Gastrocnemius medialis (tissue), 4 donors: ENCODE measurements around the gene GNG13. TPM values are rescaled to one million over a fixed set of nuclear protein-coding genes. Genes with fewer than 3 reads are reported as not detected.

Experiments used
- ATAC-seq, 2 donors: fragments of 150-250 bp; one replicate each; pipeline ENCODE4 v1.9.1; 2016
- DNase-seq, 2 donors: peaks; one replicate each; pipeline ENCODE4 v3.0.0-alpha.2; 2019
- H3K27ac ChIP-seq, 4 donors: fragments of 200-600 bp; sonication (generic); 1 replicate in 1 of 4; 2 replicates in 3 of 4; pipeline ENCODE4 v1.5.1; 2016 to 2018; ENCODE audit warnings: mild to moderate bottlenecking in 2 of 4, moderate library complexity in 1 of 4
- H3K27me3 ChIP-seq, 3 donors: fragments of 200-600 bp; sonication (generic) in 2 of 3; 1 replicate in 1 of 3; 2 replicates in 2 of 3; pipeline versions ENCODE4 v1.5.1 to v1.6.0; 2016 to 2019; ENCODE audit warnings: mild to moderate bottlenecking in 1 of 3, moderate library complexity in 1 of 3
- H3K36me3 ChIP-seq, 2 donors: fragments of 200-600 bp; sonication (generic) in 1 of 2; one replicate each; pipeline ENCODE4 v1.5.1; 2017 to 2018
- H3K4me1 ChIP-seq, 2 donors: fragments of 200-600 bp; sonication (generic) in 1 of 2; one replicate each; pipeline ENCODE4 v1.5.1; 2016 to 2017; ENCODE audit warnings: mild to moderate bottlenecking in 2 of 2
- H3K4me3 ChIP-seq, 4 donors: fragments of 200-600 bp; sonication (generic) in 3 of 4; 1 replicate in 1 of 4; 2 replicates in 3 of 4; pipeline ENCODE4 v1.5.1; 2016 to 2019; ENCODE audit warnings: mild to moderate bottlenecking in 2 of 4
- H3K9me3 ChIP-seq, 3 donors: fragments of 200-600 bp; sonication (generic) in 2 of 3; 1 replicate in 1 of 3; 2 replicates in 2 of 3; pipeline ENCODE4 v1.5.1; 2016 to 2019
- POLR2A ChIP-seq, 2 donors: fragments of 450-650 bp; IDR thresholded peaks; one replicate each; pipeline ENCODE4 v1.6.1; 2017; ENCODE audit warnings: antibody characterized with exemption in 2 of 2, mild to moderate bottlenecking in 2 of 2, moderate library complexity in 2 of 2
- in situ Hi-C, 4 donors: fragments of 200-750 bp; cut with MboI; loops; one replicate each; pipeline versions ENCODE4 v1.15.0 to v1.8.0; 2017; ENCODE audit warnings: low sequenced_read_pairs in 4 of 4
- intact Hi-C: fragments of 100-400 bp; cut with DNase I; formaldehyde crosslinking; loops from one replicate; pipeline ENCODE4 v1.15.1; 2023; ENCODE audit warnings: low total_unique reads
- total RNA-seq, 4 donors: library from RNA; depleted of rRNA; stranded (reverse); fragments of >200 nt; gene quantifications; one replicate each; pipeline versions ENCODE4 v1.1.0 to v1.2.3, GENCODE V29; 2016
- TF ChIP-seq, protein P1 (sequence below), 5 experiments: fragments of 450-650 bp in 3 of 5; fragments of 200-600 bp in 2 of 5; sonication (generic) in 2 of 5; IDR thresholded peaks in 4 of 5; conservative IDR thresholded peaks in 1 of 5; 1 replicate in 4 of 5; 2 replicates in 1 of 5; pipeline ENCODE4 v1.5.1; 2016 to 2019; ENCODE audit warnings: antibody characterized with exemption in 5 of 5, mild to moderate bottlenecking in 3 of 5, moderate library complexity in 3 of 5

The GNG13 gene
- total RNA-seq, 4 donors from 2014 or later = not detected

- ATAC-seq (no peak), DNase-seq (no peak)
- H3K36me3 ChIP-seq = no peaks in the 10 kb centered on the region
- no peaks in the 10 kb centered on the region for H3K4me1 ChIP-seq
- intact Hi-C loops (no loop called here), in situ Hi-C loops (no loop called here)
- no peaks in the 10 kb centered on the region for H3K9me3 ChIP-seq
- no peak for TF ChIP-seq POLR2A (IDR thresholded peaks at IDR 0.05)
- TF ChIP-seq, protein P1, sequence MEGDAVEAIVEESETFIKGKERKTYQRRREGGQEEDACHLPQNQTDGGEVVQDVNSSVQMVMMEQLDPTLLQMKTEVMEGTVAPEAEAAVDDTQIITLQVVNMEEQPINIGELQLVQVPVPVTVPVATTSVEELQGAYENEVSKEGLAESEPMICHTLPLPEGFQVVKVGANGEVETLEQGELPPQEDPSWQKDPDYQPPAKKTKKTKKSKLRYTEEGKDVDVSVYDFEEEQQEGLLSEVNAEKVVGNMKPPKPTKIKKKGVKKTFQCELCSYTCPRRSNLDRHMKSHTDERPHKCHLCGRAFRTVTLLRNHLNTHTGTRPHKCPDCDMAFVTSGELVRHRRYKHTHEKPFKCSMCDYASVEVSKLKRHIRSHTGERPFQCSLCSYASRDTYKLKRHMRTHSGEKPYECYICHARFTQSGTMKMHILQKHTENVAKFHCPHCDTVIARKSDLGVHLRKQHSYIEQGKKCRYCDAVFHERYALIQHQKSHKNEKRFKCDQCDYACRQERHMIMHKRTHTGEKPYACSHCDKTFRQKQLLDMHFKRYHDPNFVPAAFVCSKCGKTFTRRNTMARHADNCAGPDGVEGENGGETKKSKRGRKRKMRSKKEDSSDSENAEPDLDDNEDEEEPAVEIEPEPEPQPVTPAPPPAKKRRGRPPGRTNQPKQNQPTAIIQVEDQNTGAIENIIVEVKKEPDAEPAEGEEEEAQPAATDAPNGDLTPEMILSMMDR (IDR thresholded peaks at IDR 0.05 in 4 of 5, conservative IDR thresholded peaks at IDR 0.05 in 1 of 5) = no peak
- no peak overlapping the region for H3K27ac ChIP-seq
- no peak overlapping the region for H3K4me3 ChIP-seq
- peaks cover 6 to 27% (median 9%) of the 10 kb centered on the region in 3 donors for H3K27me3 ChIP-seq
These were observed 34.3 kb downstream of the GNG13 start for GRCh38 chr16:766008-766819.

DNA sequence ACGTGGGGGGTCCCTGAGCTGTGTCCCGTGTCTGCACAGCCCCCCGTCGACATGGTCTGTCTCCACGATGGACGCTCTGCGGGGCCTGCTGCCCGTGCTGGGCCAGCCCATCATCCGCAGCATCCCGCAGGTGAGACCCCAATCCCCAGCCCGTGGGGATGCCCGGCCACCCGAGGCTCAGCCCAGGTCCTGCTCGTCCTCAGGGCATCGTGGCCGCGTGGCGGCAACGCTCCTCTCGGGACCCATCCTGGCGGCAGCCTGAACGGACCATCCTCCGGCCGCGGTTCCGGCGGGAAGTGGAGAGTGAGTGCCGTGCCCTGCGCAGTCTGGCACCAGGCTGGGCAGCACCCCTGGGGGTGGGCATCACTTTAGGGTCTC, 35.1 kb downstream of the GNG13 start:
- in situ Hi-C loops = no loop called here
- no peak overlapping the region for H3K27ac ChIP-seq
- DNase-seq (no peak), ATAC-seq (no peak)
- no peak overlapping the region for H3K4me3 ChIP-seq
- H3K4me1 ChIP-seq = no peaks in the 10 kb centered on the region
- no peak for TF ChIP-seq POLR2A (IDR thresholded peaks at IDR 0.05)
- intact Hi-C loops = no loop called here
- H3K36me3 ChIP-seq = no peaks in the 10 kb centered on the region
- H3K27me3 ChIP-seq = peaks cover 6 to 27% (median 15%) of the 10 kb centered on the region in 3 donors
- no peaks in the 10 kb centered on the region for H3K9me3 ChIP-seq

DNA sequence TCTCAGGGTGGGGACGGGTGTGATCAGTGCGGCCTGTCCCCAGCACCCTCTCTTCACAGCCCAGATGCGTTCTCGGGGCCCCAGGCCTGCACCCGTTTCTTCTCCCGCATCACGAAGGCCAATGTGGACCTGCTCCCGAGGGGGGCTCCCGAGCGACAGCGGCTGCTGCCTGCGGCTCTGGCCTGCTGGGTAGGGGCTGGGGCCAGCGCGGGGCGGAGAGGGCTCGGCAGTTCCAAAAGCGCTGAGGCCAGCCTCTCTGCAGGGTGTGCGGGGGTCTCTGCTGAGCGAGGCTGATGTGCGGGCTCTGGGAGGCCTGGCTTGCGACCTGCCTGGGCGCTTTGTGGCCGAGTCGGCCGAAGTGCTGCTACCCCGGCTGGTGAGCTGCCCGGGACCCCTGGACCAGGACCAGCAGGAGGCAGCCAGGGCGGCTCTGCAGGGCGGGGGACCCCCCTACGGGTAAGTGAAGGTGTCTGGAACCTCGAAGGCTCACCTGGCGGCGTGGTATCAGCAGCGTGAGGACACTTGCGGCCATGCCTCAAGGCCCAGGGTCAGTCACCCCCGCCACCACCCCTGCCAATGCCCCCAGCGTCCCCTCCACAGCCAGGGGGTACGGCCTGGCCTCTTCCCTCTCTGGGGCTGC, 35.6 kb downstream of the GNG13 start:
- no peaks in the 10 kb centered on the region for H3K9me3 ChIP-seq
- DNase-seq = no peak
- peaks cover 6 to 27% (median 15%) of the 10 kb centered on the region in 3 donors for H3K27me3 ChIP-seq
- no peak for ATAC-seq
- TF ChIP-seq, protein P1 (IDR thresholded peaks at IDR 0.05 in 4 of 5, conservative IDR thresholded peaks at IDR 0.05 in 1 of 5) = no peak
- TF ChIP-seq POLR2A (IDR thresholded peaks at IDR 0.05) = no peak
- H3K4me3 ChIP-seq = no peak overlapping the region
- no peak overlapping the region for H3K27ac ChIP-seq
- in situ Hi-C loops (no loop called here), intact Hi-C loops (no loop called here)
- no peaks in the 10 kb centered on the region for H3K4me1 ChIP-seq
- H3K36me3 ChIP-seq = no peaks in the 10 kb centered on the region

GRCh38 chr16:764184-764750, 36.3 kb downstream of the GNG13 start:
- intact Hi-C loops = no loop called here
- DNase-seq = no peak
- no peaks in the 10 kb centered on the region for H3K4me1 ChIP-seq
- no peak for TF ChIP-seq POLR2A (IDR thresholded peaks at IDR 0.05)
- TF ChIP-seq, protein P1 (IDR thresholded peaks at IDR 0.05 in 4 of 5, conservative IDR thresholded peaks at IDR 0.05 in 1 of 5) = no peak
- no peaks in the 10 kb centered on the region for H3K36me3 ChIP-seq
- H3K27me3 ChIP-seq = peaks cover 0 to 27% (median 15%) of the 10 kb centered on the region in 3 donors
- H3K27ac ChIP-seq = no peak overlapping the region
- in situ Hi-C loops = no loop called here
- H3K4me3 ChIP-seq = no peak overlapping the region
- no peak for ATAC-seq
- H3K9me3 ChIP-seq = no peaks in the 10 kb centered on the region
